HL-60 (cell line): Measurements from ENCODE around the gene PDZD8.

Experiments used
- REST ChIP-seq: IDR thresholded peaks from 2 replicates; pipeline ENCODE4 v1.6.1; 2012; ENCODE audit warnings: low read depth; ENCODE audit not compliant: insufficient replicate concordance
- TF ChIP-seq, protein P1 (sequence below): IDR thresholded peaks from one replicate; pipeline ENCODE4 v1.5.1; 2011; ENCODE audit warnings: low read length, control low read depth, inconsistent platforms; ENCODE audit not compliant: insufficient read depth

DNA sequence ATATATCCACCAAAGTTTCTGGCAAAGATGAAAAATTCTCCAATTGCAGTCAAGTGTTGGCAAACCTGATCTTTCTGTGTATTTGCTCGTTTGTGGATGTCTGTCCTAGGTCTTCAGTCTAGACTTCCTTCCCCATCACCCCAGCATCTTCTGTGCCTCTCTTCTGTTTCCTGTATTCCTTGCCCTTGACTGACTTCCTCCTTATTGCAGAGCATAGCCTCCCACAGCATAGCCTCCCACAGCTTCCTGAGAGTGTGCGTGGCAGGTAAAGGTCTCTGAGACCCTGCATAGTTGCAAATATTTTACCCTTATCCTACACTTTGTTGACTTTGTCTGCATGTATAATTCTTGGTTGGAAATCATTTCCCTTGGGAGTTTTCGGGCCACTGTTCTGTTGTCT is 116.0 kb downstream of the PDZD8 start:
- TF ChIP-seq, protein P1, sequence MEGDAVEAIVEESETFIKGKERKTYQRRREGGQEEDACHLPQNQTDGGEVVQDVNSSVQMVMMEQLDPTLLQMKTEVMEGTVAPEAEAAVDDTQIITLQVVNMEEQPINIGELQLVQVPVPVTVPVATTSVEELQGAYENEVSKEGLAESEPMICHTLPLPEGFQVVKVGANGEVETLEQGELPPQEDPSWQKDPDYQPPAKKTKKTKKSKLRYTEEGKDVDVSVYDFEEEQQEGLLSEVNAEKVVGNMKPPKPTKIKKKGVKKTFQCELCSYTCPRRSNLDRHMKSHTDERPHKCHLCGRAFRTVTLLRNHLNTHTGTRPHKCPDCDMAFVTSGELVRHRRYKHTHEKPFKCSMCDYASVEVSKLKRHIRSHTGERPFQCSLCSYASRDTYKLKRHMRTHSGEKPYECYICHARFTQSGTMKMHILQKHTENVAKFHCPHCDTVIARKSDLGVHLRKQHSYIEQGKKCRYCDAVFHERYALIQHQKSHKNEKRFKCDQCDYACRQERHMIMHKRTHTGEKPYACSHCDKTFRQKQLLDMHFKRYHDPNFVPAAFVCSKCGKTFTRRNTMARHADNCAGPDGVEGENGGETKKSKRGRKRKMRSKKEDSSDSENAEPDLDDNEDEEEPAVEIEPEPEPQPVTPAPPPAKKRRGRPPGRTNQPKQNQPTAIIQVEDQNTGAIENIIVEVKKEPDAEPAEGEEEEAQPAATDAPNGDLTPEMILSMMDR = no peak
- no peak for TF ChIP-seq REST
